Esophagus (tissue), 2 donors: Measurements from ENCODE around the gene HERPUD2. TPM values are rescaled to one million over a fixed set of nuclear protein-coding genes. Genes with fewer than 3 reads are reported as not detected.
"Not testable (repeated sequence)": the region's sequence is repeated elsewhere in the genome, so short reads cannot be mapped to it uniquely, and the experiment has no call there.

Source experiments
- H3K27ac ChIP-seq, 2 donors: one replicate each; pipeline ENCODE4 v1.5.1; 2013; ENCODE audit warnings: low read depth in 2 of 2, mild to moderate bottlenecking in 2 of 2, inconsistent platforms in 1 of 2, low read length in 1 of 2, moderate library complexity in 1 of 2
- H3K27me3 ChIP-seq, 2 donors: one replicate each; pipeline ENCODE4 v1.6.1; 2013; ENCODE audit warnings: low read length in 2 of 2, control low read depth in 1 of 2, mild to moderate bottlenecking in 1 of 2; ENCODE audit not compliant: insufficient read depth in 2 of 2, control insufficient read depth in 1 of 2
- H3K36me3 ChIP-seq, 2 donors: one replicate each; pipeline ENCODE4 v1.6.1; 2013; ENCODE audit warnings: low read length in 1 of 2; ENCODE audit not compliant: control insufficient read depth in 2 of 2, insufficient read depth in 2 of 2
- H3K4me1 ChIP-seq, 2 donors: one replicate each; pipeline ENCODE4 v1.6.1; 2013; ENCODE audit warnings: low read length in 1 of 2; ENCODE audit not compliant: control insufficient read depth in 2 of 2, insufficient read depth in 2 of 2
- H3K4me3 ChIP-seq, 2 donors: one replicate each; pipeline ENCODE4 v1.5.1; 2013; ENCODE audit warnings: low read length in 2 of 2, mild to moderate bottlenecking in 2 of 2, low read depth in 1 of 2, moderate library complexity in 1 of 2
- H3K9me3 ChIP-seq, 2 donors: one replicate each; pipeline ENCODE4 v1.6.1; 2013; ENCODE audit warnings: mild to moderate bottlenecking in 2 of 2, low read depth in 1 of 2, low read length in 1 of 2, moderate library complexity in 1 of 2; ENCODE audit not compliant: control insufficient read depth in 2 of 2, insufficient read depth in 1 of 2
- WGBS, 2 donors: extraction: QIAGEN DNeasy Blood & Tissue Kit; methylation state at CpG; one replicate each; pipeline ENCODE4 v1.1.7; 2013; 5-methylcytosine and 5-hydroxymethylcytosine counted together
- polyA plus RNA-seq, 2 donors: library from polyadenylated mRNA; stranded (reverse); fragments of 200-250 nt; gene quantifications; one replicate each; pipeline ENCODE4 v1.2.3, GENCODE V29; 2013
- donor health status: healthy with polysubstance abuse.
- donor health status: Bipolar disorder and iron deficiency.

Gene HERPUD2
- polyA plus RNA-seq, 2 donors: 10.3 to 10.8 TPM

DNA sequence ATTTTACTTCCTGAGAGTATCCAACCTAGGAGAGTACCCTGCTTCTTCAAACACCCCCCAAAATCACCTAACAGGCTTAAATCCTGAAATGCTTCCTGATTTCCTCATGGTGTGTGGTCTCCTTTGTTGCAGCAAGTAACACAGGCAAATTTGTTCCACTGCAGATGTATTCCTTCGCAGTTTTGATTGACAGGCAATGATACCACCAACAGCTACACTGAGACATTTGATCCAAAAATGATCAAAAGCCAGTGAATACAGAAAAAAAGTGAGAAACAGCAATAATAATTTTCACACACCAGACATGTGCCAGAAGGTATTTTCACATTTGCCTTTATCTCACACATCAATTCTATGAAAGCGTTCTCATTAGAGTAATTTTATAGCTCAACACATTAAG is 95.9 kb downstream of the HERPUD2 start:
- 48 to 60% methylated on average over 2 of the region's 2 CpGs for WGBS, 2 donors

DNA sequence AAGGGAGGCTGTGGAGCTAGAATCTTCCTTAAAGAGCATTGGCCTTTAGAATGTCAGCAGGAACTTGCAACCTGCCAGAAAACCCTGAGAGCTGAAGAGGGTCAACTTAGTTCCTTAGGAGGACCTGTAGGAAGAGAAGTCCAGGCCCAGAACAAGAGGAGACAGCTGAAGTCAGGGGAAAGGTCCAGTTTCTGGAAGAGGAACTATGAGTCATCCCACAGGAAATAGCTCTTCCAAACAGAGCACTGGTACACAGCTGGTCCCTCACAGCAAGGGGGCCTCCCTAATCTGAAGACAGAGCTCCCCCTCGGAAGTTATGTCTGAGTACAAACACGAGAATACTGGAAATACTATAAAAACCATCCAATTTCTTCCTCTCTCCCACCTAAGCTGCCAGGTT is 98.9 kb downstream of the HERPUD2 start:
- no peak overlapping the region for H3K27ac ChIP-seq
- WGBS, 2 donors: 61 to 69% methylated on average over 2 of the region's 2 CpGs

More for the DNA sequence above, 95.9 kb downstream of the HERPUD2 start:
- no peak overlapping the region for H3K4me3 ChIP-seq
- no peaks in the 10 kb centered on the region for H3K36me3 ChIP-seq
- no peak overlapping the region for H3K27ac ChIP-seq
- no peaks in the 10 kb centered on the region for H3K9me3 ChIP-seq
- no peaks in the 10 kb centered on the region for H3K27me3 ChIP-seq
- H3K4me1 ChIP-seq: no peaks in the 10 kb centered on the region

DNA sequence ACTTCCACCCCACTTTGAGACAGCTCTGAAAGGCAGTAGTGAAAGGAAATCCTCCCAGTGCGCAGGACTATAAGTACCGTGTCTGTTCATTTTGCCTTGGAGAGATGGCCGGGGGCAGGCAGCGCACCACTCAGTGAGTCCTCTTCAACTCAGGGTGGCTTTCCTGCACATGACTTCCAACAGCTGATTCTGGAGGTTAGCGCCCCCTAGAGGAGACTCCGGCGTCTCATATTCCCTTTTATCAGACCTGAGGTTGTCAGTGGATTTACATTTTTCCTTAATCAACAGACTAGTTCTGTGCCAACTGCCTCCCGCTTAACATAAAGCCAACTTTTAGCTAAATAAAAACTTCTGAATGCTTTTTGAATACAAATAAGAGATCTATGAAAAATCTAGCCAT is 101.0 kb downstream of the HERPUD2 start:
- Histone ChIP-seq H3K36me3 (no peaks in the 10 kb centered on the region), H3K4me3 (no peak overlapping the region), H3K27ac (no peak overlapping the region), H3K27me3 (no peaks in the 10 kb centered on the region), H3K9me3 (no peaks in the 10 kb centered on the region), H3K4me1 (no peaks in the 10 kb centered on the region)
- WGBS, 2 donors: 75 to 77% methylated on average over 8 of the region's 8 CpGs

More for the DNA sequence above, 98.9 kb downstream of the HERPUD2 start:
- H3K27me3 ChIP-seq: no peaks in the 10 kb centered on the region
- H3K36me3 ChIP-seq: no peaks in the 10 kb centered on the region
- H3K9me3 ChIP-seq: no peaks in the 10 kb centered on the region
- no peak overlapping the region for H3K4me3 ChIP-seq
- no peaks in the 10 kb centered on the region for H3K4me1 ChIP-seq

DNA sequence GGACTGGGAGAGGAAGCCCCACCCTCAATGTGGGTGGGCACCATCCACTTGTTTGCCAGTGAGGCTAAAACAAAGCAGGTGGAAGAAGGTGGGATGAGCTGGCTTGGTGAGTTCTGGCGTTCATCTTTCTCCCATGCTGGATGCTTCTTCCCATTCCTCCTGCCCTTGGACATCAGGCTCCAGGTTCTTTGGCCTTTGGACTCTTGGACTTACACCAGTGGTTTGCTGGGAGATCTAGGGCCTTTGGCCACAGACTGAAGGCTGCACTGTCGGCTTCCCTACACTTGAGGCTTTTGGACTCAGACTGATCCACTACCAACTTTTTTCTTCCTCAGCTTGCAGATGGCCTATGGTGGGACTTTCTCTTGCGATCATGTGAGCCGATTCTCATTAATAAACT is 106.3 kb downstream of the HERPUD2 start:
- Histone ChIP-seq H3K27me3 (no peaks in the 10 kb centered on the region), H3K27ac (no peak overlapping the region), H3K9me3 (no peaks in the 10 kb centered on the region), H3K36me3 (no peaks in the 10 kb centered on the region), H3K4me3 (no peak overlapping the region), H3K4me1 (no peaks in the 10 kb centered on the region)
- 83 to 91% methylated on average over 4 of the region's 4 CpGs for WGBS, 2 donors

DNA sequence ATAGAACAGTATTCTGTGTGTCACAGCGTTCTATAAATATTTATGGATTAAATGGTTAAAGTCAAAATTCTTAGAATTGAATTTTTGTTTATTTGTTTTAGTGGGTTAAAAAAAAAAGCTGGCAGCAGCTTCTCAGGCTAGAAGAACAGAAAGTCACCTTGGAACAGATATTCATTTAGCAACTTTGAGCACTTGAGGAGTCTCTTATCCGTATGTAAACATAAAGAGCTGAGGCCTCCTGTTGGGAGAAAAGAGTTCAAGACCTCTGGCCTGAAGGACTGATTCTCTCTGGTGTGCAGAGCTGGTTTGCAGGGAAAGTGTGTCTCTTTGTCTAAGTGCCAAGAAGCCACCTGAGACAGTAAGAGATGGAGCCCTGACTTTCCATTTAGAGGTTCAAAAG is 109.9 kb downstream of the HERPUD2 start:
- H3K36me3 ChIP-seq: no peaks in the 10 kb centered on the region
- no peaks in the 10 kb centered on the region for H3K27me3 ChIP-seq
- H3K4me1 ChIP-seq: no peaks in the 10 kb centered on the region
- H3K4me3 ChIP-seq: no peak overlapping the region
- WGBS, 2 donors: 45 to 51% methylated on average over 2 of the region's 2 CpGs
- H3K27ac ChIP-seq: no peak overlapping the region
- H3K9me3 ChIP-seq: no peaks in the 10 kb centered on the region

DNA sequence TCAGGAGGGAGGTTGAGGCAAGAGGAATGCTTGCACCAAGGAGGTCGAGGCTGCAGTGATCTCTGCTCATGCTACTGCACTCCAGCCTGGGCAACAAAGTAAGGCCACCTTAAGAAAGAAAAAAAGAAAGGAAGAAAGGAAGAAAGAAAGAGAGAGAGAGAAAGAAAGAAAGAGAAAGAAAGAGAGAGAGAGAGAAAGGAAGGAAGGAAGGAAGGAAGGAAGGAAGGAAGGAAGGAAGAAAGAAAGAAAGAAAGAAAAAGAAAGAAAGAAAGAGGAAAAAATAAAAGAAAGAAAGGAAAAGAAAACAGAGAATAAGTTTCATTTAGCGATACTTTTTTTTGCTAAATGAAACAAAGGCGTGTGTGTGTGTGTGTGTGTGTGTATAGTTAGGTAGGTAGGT is 110.4 kb downstream of the HERPUD2 start:
- not testable (repeated sequence) for H3K36me3 ChIP-seq, H3K4me3 ChIP-seq, H3K9me3 ChIP-seq, H3K27ac ChIP-seq, H3K4me1 ChIP-seq, H3K27me3 ChIP-seq
- 75 to 77% methylated on average over 3 of the region's 3 CpGs for WGBS, 2 donors

Other genes starting within 250 kb of the HERPUD2 start
- gene SEPTIN7, start 105.9 kb upstream of the HERPUD2 start, polyA plus RNA-seq: 100 to 1,000 TPM in 1 of 2 donors, 10 to 100 TPM in 1; 92.6 to 116 TPM